ENCODE results near the gene EEFSEC. TPM values are rescaled to one million over a fixed set of nuclear protein-coding genes. Genes with fewer than 3 reads are reported as not detected.

The EEFSEC gene
- total and polyA plus RNA-seq, 2 experiments from 2014 or later, result 10.1 to 16.2 TPM

DNA sequence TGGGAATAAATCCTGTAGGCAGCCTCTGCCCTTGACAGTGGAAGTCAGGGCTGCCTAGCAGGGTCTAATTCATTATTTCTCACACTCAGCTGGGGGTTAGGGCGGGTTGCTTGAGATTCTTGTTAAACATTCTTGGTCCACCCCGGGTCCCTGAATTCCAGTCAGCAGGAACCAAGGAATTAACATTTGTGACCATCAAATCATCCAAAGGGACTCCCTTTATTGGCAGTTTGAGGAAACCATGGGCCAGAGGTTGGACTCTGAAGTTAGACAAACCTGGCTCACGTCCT is 122.8 kb downstream of the EEFSEC start:
- no peaks in the 10 kb centered on the region for H3K27me3 ChIP-seq (ENCODE audit: insufficient read depth)
- TF ChIP-seq, protein P1, sequence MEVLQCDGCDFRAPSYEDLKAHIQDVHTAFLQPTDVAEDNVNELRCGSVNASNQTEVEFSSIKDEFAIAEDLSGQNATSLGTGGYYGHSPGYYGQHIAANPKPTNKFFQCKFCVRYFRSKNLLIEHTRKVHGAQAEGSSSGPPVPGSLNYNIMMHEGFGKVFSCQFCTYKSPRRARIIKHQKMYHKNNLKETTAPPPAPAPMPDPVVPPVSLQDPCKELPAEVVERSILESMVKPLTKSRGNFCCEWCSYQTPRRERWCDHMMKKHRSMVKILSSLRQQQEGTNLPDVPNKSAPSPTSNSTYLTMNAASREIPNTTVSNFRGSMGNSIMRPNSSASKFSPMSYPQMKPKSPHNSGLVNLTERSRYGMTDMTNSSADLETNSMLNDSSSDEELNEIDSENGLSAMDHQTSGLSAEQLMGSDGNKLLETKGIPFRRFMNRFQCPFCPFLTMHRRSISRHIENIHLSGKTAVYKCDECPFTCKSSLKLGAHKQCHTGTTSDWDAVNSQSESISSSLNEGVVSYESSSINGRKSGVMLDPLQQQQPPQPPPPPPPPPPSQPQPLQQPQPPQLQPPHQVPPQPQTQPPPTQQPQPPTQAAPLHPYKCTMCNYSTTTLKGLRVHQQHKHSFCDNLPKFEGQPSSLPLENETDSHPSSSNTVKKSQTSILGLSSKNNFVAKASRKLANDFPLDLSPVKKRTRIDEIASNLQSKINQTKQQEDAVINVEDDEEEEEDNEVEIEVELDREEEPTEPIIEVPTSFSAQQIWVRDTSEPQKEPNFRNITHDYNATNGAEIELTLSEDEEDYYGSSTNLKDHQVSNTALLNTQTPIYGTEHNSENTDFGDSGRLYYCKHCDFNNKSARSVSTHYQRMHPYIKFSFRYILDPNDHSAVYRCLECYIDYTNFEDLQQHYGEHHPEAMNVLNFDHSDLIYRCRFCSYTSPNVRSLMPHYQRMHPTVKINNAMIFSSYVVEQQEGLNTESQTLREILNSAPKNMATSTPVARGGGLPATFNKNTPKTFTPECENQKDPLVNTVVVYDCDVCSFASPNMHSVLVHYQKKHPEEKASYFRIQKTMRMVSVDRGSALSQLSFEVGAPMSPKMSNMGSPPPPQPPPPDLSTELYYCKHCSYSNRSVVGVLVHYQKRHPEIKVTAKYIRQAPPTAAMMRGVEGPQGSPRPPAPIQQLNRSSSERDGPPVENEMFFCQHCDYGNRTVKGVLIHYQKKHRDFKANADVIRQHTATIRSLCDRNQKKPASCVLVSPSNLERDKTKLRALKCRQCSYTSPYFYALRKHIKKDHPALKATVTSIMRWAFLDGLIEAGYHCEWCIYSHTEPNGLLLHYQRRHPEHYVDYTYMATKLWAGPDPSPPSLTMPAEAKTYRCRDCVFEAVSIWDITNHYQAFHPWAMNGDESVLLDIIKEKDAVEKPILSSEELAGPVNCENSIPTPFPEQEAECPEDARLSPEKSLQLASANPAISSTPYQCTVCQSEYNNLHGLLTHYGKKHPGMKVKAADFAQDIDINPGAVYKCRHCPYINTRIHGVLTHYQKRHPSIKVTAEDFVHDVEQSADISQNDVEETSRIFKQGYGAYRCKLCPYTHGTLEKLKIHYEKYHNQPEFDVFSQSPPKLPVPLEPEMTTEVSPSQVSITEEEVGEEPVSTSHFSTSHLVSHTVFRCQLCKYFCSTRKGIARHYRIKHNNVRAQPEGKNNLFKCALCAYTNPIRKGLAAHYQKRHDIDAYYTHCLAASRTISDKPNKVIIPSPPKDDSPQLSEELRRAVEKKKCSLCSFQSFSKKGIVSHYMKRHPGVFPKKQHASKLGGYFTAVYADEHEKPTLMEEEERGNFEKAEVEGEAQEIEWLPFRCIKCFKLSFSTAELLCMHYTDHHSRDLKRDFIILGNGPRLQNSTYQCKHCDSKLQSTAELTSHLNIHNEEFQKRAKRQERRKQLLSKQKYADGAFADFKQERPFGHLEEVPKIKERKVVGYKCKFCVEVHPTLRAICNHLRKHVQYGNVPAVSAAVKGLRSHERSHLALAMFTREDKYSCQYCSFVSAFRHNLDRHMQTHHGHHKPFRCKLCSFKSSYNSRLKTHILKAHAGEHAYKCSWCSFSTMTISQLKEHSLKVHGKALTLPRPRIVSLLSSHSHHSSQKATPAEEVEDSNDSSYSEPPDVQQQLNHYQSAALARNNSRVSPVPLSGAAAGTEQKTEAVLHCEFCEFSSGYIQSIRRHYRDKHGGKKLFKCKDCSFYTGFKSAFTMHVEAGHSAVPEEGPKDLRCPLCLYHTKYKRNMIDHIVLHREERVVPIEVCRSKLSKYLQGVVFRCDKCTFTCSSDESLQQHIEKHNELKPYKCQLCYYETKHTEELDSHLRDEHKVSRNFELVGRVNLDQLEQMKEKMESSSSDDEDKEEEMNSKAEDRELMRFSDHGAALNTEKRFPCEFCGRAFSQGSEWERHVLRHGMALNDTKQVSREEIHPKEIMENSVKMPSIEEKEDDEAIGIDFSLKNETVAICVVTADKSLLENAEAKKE (CRISPR knock-in tag; IDR thresholded peaks at IDR 0.05), result no peak
- TF ChIP-seq, protein P2, sequence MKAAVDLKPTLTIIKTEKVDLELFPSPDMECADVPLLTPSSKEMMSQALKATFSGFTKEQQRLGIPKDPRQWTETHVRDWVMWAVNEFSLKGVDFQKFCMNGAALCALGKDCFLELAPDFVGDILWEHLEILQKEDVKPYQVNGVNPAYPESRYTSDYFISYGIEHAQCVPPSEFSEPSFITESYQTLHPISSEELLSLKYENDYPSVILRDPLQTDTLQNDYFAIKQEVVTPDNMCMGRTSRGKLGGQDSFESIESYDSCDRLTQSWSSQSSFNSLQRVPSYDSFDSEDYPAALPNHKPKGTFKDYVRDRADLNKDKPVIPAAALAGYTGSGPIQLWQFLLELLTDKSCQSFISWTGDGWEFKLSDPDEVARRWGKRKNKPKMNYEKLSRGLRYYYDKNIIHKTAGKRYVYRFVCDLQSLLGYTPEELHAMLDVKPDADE (IDR thresholded peaks at IDR 0.05), result no peak
- TF ChIP-seq CREB1 (CRISPR knock-in tag; IDR thresholded peaks at IDR 0.05; ENCODE audit: low read depth) (no peak), JUNB (IDR thresholded peaks at IDR 0.05; ENCODE audit: unreplicated experiment) (no peak), NANOG (IDR thresholded peaks at IDR 0.05; ENCODE audit: borderline replicate concordance) (no peak), EZH2phosphoT487 (IDR thresholded peaks at IDR 0.05; ENCODE audit: unreplicated experiment) (no peak), ZNF331 (CRISPR knock-in tag; IDR thresholded peaks at IDR 0.05; ENCODE audit: low read depth) (no peak), POLR2AphosphoS5 (IDR thresholded peaks at IDR 0.05; ENCODE audit: low read depth) (no peak), ZNF114 (CRISPR knock-in tag; IDR thresholded peaks at IDR 0.05) (no peak), STAT1 (IDR thresholded peaks at IDR 0.05; ENCODE audit: unreplicated experiment) (no peak), EZH2 (IDR thresholded peaks at IDR 0.05; ENCODE audit: low read depth, unreplicated experiment) (no peak)
- TF ChIP-seq, protein P3, sequence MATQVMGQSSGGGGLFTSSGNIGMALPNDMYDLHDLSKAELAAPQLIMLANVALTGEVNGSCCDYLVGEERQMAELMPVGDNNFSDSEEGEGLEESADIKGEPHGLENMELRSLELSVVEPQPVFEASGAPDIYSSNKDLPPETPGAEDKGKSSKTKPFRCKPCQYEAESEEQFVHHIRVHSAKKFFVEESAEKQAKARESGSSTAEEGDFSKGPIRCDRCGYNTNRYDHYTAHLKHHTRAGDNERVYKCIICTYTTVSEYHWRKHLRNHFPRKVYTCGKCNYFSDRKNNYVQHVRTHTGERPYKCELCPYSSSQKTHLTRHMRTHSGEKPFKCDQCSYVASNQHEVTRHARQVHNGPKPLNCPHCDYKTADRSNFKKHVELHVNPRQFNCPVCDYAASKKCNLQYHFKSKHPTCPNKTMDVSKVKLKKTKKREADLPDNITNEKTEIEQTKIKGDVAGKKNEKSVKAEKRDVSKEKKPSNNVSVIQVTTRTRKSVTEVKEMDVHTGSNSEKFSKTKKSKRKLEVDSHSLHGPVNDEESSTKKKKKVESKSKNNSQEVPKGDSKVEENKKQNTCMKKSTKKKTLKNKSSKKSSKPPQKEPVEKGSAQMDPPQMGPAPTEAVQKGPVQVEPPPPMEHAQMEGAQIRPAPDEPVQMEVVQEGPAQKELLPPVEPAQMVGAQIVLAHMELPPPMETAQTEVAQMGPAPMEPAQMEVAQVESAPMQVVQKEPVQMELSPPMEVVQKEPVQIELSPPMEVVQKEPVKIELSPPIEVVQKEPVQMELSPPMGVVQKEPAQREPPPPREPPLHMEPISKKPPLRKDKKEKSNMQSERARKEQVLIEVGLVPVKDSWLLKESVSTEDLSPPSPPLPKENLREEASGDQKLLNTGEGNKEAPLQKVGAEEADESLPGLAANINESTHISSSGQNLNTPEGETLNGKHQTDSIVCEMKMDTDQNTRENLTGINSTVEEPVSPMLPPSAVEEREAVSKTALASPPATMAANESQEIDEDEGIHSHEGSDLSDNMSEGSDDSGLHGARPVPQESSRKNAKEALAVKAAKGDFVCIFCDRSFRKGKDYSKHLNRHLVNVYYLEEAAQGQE (IDR thresholded peaks at IDR 0.05; ENCODE audit: unreplicated experiment), result no peak
- TF ChIP-seq, protein P4, sequence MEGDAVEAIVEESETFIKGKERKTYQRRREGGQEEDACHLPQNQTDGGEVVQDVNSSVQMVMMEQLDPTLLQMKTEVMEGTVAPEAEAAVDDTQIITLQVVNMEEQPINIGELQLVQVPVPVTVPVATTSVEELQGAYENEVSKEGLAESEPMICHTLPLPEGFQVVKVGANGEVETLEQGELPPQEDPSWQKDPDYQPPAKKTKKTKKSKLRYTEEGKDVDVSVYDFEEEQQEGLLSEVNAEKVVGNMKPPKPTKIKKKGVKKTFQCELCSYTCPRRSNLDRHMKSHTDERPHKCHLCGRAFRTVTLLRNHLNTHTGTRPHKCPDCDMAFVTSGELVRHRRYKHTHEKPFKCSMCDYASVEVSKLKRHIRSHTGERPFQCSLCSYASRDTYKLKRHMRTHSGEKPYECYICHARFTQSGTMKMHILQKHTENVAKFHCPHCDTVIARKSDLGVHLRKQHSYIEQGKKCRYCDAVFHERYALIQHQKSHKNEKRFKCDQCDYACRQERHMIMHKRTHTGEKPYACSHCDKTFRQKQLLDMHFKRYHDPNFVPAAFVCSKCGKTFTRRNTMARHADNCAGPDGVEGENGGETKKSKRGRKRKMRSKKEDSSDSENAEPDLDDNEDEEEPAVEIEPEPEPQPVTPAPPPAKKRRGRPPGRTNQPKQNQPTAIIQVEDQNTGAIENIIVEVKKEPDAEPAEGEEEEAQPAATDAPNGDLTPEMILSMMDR (conservative IDR thresholded peaks at IDR 0.05; ENCODE audit: low read depth in 2 of 2), result no peak
- H3K27me3 Mint-ChIP-seq (ENCODE audit: insufficient read depth, low read depth, poor library complexity), result peaks cover 22% of the 10 kb centered on the region
- H3K4me1 ChIP-seq (ENCODE audit: insufficient read depth), result peaks cover 28% of the 10 kb centered on the region
- no peaks in the 10 kb centered on the region for H3K9me3 Mint-ChIP-seq
- no peak overlapping the region for H3K4me3 Mint-ChIP-seq
- H3K36me3 ChIP-seq (ENCODE audit: insufficient read depth), result no peaks in the 10 kb centered on the region
- H3K4me1 Mint-ChIP-seq, result peaks cover 73% of the 10 kb centered on the region
- ATAC-seq (no peak), DNase-seq (ENCODE audit: low spot score) (no peak)
- no peak overlapping the region for H3K4me2 ChIP-seq
- no peaks in the 10 kb centered on the region for H3K36me3 Mint-ChIP-seq (ENCODE audit: low read depth)
- no peak overlapping the region for H3K27ac Mint-ChIP-seq
- no peaks in the 10 kb centered on the region for H3K9me2 ChIP-seq (ENCODE audit: insufficient read depth)
- H2AFZ ChIP-seq, result no peak overlapping the region
- H3K79me2 ChIP-seq (replicated peaks; ENCODE audit: insufficient read depth), result no peaks in the 10 kb centered on the region
- H4K20me1 ChIP-seq (replicated peaks; ENCODE audit: insufficient read depth), result no peaks in the 10 kb centered on the region
- no peak overlapping the region for H3K4me3 ChIP-seq
- no peaks in the 10 kb centered on the region; the same call in 1 of the 2 replicates for H3F3A ChIP-seq (replicated peaks; ENCODE audit: low read depth)
- no peak overlapping the region for H3K27ac ChIP-seq (ENCODE audit: low read depth)
